Vagina (tissue), 2 donors: ENCODE measurements around the gene PSME3IP1. TPM values are rescaled to one million over a fixed set of nuclear protein-coding genes. Genes with fewer than 3 reads are reported as not detected.
A peak's percentile ranks its signal among the peaks of the same experiment; 100 is the strongest.

Experiments
- DNase-seq, 2 donors: peaks; one replicate each; pipeline ENCODE4 v3.0.0-alpha.2; 2017; ENCODE audit errors: extremely low spot score in 2 of 2
- H3K27ac ChIP-seq: fragments of 200-600 bp; sonication (generic); one replicate; pipeline ENCODE4 v1.5.1; 2019
- H3K27me3 ChIP-seq: fragments of 200-600 bp; sonication (generic); one replicate; pipeline ENCODE4 v1.5.1; 2019
- H3K36me3 ChIP-seq, 2 donors: fragments of 200-600 bp; sonication (generic); one replicate each; pipeline ENCODE4 v1.5.1; 2017 to 2019
- H3K4me1 ChIP-seq: fragments of 200-600 bp; sonication (generic); one replicate; pipeline ENCODE4 v1.5.1; 2019
- H3K4me3 ChIP-seq, 2 donors: fragments of 200-600 bp; sonication (generic); 1 replicate in 1 of 2; 2 replicates in 1 of 2; pipeline ENCODE4 v1.5.1; 2016 to 2019
- H3K9me3 ChIP-seq: fragments of 200-600 bp; sonication (generic); one replicate; pipeline ENCODE4 v1.5.1; 2019
- CTCF ChIP-seq, 3 experiments: fragments of 450-650 bp in 2 of 3; fragments of 200-600 bp in 1 of 3; sonication (generic) in 1 of 3; IDR thresholded peaks; one replicate each; pipeline ENCODE4 v1.5.1; 2017 to 2019; ENCODE audit warnings: antibody characterized with exemption in 3 of 3, mild to moderate bottlenecking in 2 of 3, moderate library complexity in 2 of 3
- POLR2A ChIP-seq, 2 donors: fragments of 450-650 bp; IDR thresholded peaks; one replicate each; pipeline ENCODE4 v1.6.1; 2017; ENCODE audit warnings: antibody characterized with exemption in 2 of 2, mild to moderate bottlenecking in 2 of 2, moderate library complexity in 2 of 2
- POLR2AphosphoS5 ChIP-seq, 2 donors: sonication (generic); formaldehyde crosslinking; IDR thresholded peaks; one replicate each; pipeline ENCODE4 v1.9.0; 2017; ENCODE audit warnings: antibody characterized with exemption in 2 of 2, mild to moderate bottlenecking in 2 of 2, low read depth in 1 of 2; ENCODE audit not compliant: insufficient read depth in 1 of 2
- intact Hi-C: fragments of 100-400 bp; cut with DNase I; formaldehyde crosslinking; loops from one replicate; pipeline ENCODE4 v1.15.1; 2023
- total RNA-seq: library from RNA; depleted of rRNA; stranded (reverse); fragments of >200 nt; gene quantifications from one replicate; pipeline ENCODE4 v1.2.3, GENCODE V29; 2016

PSME3IP1 gene
- total RNA-seq, 1 donor from 2014 or later, result 70.5 TPM

GRCh38 chr16:57186872-57187854, 1.3 kb upstream of the PSME3IP1 start:
- intact Hi-C loops, result loop anchor here (10.0 kb wide), 1 partner anchor 58 kb away; the partner anchor contains the start of gene ARL2BP
- Histone ChIP-seq H3K27me3 (no peaks in the 10 kb centered on the region), H3K9me3 (no peaks in the 10 kb centered on the region), H3K4me3 (peak overlapping the region; percentile 98 to 99), H3K36me3 (no peaks in the 10 kb centered on the region), H3K27ac (peak overlapping the region; percentile 86), H3K4me1 (peaks cover 46% of the 10 kb centered on the region)
- DNase-seq, result no peak
- TF ChIP-seq CTCF (IDR thresholded peaks at IDR 0.05), result no peak
- no peak for TF ChIP-seq POLR2AphosphoS5 (IDR thresholded peaks at IDR 0.05; ENCODE audit: insufficient read depth in 1 of 2, low read depth in 1 of 2)
- TF ChIP-seq POLR2A (IDR thresholded peaks at IDR 0.05), result no peak

DNA sequence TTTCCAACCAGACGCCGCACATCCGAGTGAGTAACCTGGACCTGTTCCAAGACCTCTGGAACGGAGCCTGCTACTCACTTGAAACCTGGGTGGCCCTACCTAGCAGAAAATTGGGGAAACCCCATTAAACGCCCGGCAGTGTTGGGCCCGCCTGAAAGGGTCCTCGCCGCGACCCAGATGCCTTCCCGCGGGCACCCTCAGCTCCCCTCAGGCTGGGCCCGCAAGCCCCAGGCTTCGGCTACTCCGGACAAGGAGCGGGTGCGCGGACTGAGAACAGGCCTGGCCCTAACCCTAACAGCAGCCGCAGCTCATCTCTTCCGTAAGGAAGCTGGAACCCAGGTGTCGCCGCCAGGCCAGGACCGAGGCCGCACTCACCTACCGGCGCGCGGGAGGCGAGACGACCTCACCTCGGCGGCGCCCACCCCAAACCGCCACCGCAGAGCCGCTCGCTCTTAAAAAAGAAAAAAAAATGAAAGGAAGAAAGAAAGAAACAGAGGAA, 344 bp downstream of the PSME3IP1 start:
- TF ChIP-seq POLR2AphosphoS5 (IDR thresholded peaks at IDR 0.05; ENCODE audit: insufficient read depth in 1 of 2, low read depth in 1 of 2) (no peak), CTCF (IDR thresholded peaks at IDR 0.05) (no peak), POLR2A (IDR thresholded peaks at IDR 0.05) (no peak)
- H3K4me3 ChIP-seq, result peak overlapping the region; percentile 86 to 99
- DNase-seq, result peak in 1 of 2 donors; percentile 89
- H3K36me3 ChIP-seq, result no peaks in the 10 kb centered on the region
- peak overlapping the region; percentile 91 for H3K27ac ChIP-seq
- no peaks in the 10 kb centered on the region for H3K9me3 ChIP-seq
- intact Hi-C loops, result loop anchor here (10.0 kb wide), 1 partner anchor 59 kb away; the partner anchor contains the start of gene ARL2BP
- no peaks in the 10 kb centered on the region for H3K27me3 ChIP-seq
- peaks cover 35% of the 10 kb centered on the region for H3K4me1 ChIP-seq

DNA sequence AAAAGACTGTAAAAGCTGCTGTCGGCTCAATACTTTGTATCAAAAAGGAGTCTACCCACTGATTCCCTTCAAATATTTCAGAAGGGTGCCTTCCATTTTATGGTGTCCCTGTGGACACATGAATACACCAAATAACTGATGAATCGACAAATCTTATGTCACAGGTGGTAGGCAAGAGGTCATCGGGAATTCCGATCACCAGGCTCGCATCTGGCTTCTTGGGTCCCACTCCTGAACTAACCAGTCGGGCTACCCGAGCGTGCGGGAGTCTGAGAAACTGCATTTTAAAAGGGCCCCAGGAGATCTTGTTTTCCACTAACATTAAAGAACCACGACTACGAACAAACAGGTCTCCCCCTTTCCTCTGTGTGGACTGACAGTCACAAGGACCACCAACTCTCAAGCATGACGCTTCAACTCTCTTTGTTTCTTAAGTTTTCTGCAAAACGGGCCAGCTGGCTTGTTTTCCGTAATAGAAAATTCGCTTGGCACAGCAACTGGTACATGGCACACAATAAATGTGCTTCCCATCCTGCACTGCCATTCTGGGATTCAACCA, 873 bp downstream of the PSME3IP1 start:
- intact Hi-C loops, result loop anchor here (10.0 kb wide), 1 partner anchor 60 kb away; the partner anchor contains the start of gene ARL2BP
- no peak for TF ChIP-seq POLR2A (IDR thresholded peaks at IDR 0.05)
- TF ChIP-seq POLR2AphosphoS5 (IDR thresholded peaks at IDR 0.05; ENCODE audit: insufficient read depth in 1 of 2, low read depth in 1 of 2), result no peak
- no peak for TF ChIP-seq CTCF (IDR thresholded peaks at IDR 0.05)

GRCh38 chr16:57184113-57184512, 1.7 kb downstream of the PSME3IP1 start:
- H3K27me3 ChIP-seq, result no peaks in the 10 kb centered on the region
- no peak overlapping the region for H3K27ac ChIP-seq
- no peaks in the 10 kb centered on the region for H3K36me3 ChIP-seq
- no peak overlapping the region for H3K4me3 ChIP-seq
- peaks cover 26% of the 10 kb centered on the region for H3K4me1 ChIP-seq
- DNase-seq, result no peak
- TF ChIP-seq POLR2A (IDR thresholded peaks at IDR 0.05) (no peak), POLR2AphosphoS5 (IDR thresholded peaks at IDR 0.05; ENCODE audit: insufficient read depth in 1 of 2, low read depth in 1 of 2) (no peak), CTCF (IDR thresholded peaks at IDR 0.05) (no peak)
- H3K9me3 ChIP-seq, result no peaks in the 10 kb centered on the region
- intact Hi-C loops, result loop anchor here (10.0 kb wide), 1 partner anchor 61 kb away; the partner anchor contains the start of gene ARL2BP

More for the DNA sequence above, 873 bp downstream of the PSME3IP1 start:
- H3K27me3 ChIP-seq, result no peaks in the 10 kb centered on the region
- no peaks in the 10 kb centered on the region for H3K36me3 ChIP-seq
- no peaks in the 10 kb centered on the region for H3K9me3 ChIP-seq
- peak overlapping the region; percentile 91 for H3K27ac ChIP-seq
- H3K4me3 ChIP-seq, result peak overlapping the region; percentile 86 to 99
- peaks cover 30% of the 10 kb centered on the region for H3K4me1 ChIP-seq
- peak in 1 of 2 donors; percentile 88 for DNase-seq
